Measurements from ENCODE around the gene SHQ1. TPM values are rescaled to one million over a fixed set of nuclear protein-coding genes. Genes with fewer than 3 reads are reported as not detected.
A peak's percentile ranks its signal among the peaks of the same experiment; 100 is the strongest.
"Not testable (repeated sequence)": the region's sequence is repeated elsewhere in the genome, so short reads cannot be mapped to it uniquely, and the experiment has no call there.

The SHQ1 gene
- total RNA-seq, 1 donor from 2014 or later, result 14.8 TPM

GRCh38 chr3:72724070-72724469, 124.2 kb downstream of the SHQ1 start:
- Mint-ChIP-seq H3K27me3 (ENCODE audit: low read depth) (peaks cover 4% of the 10 kb centered on the region), H3K4me1 (ENCODE audit: low read depth) (peaks cover 21% of the 10 kb centered on the region), H3K27ac (ENCODE audit: unreplicated experiment) (peak overlapping the region; percentile 27), H3K4me3 (ENCODE audit: unreplicated experiment) (no peak overlapping the region), H3K36me3 (ENCODE audit: low read depth) (peaks cover 3% of the 10 kb centered on the region), H3K9me3 (ENCODE audit: low read depth) (no peaks in the 10 kb centered on the region)
- TF ChIP-seq CTCF (IDR thresholded peaks at IDR 0.05), result no peak
- no peak for DNase-seq (ENCODE audit: low spot score)

- peak; percentile 27 for TF ChIP-seq CTCF (IDR thresholded peaks at IDR 0.05)
- H3K27me3 Mint-ChIP-seq (ENCODE audit: low read depth), result peaks cover 4% of the 10 kb centered on the region
- no peaks in the 10 kb centered on the region for H3K9me3 Mint-ChIP-seq (ENCODE audit: low read depth)
- peaks cover 21% of the 10 kb centered on the region for H3K4me1 Mint-ChIP-seq (ENCODE audit: low read depth)
- H3K4me3 Mint-ChIP-seq (ENCODE audit: unreplicated experiment), result no peak overlapping the region
- DNase-seq (ENCODE audit: low spot score), result no peak
- peaks cover 3% of the 10 kb centered on the region for H3K36me3 Mint-ChIP-seq (ENCODE audit: low read depth)
- peak overlapping the region; percentile 87 for H3K27ac Mint-ChIP-seq (ENCODE audit: unreplicated experiment)
Observed at GRCh38 chr3:72722930-72723726, 125.1 kb downstream of the SHQ1 start.

- DNase-seq (ENCODE audit: low spot score), result no peak
- H3K4me1 Mint-ChIP-seq (ENCODE audit: low read depth), result peaks cover 21% of the 10 kb centered on the region
- peak overlapping the region; percentile 33 for H3K27ac Mint-ChIP-seq (ENCODE audit: unreplicated experiment)
- no peak overlapping the region for H3K4me3 Mint-ChIP-seq (ENCODE audit: unreplicated experiment)
- TF ChIP-seq CTCF (IDR thresholded peaks at IDR 0.05), result no peak
- H3K27me3 Mint-ChIP-seq (ENCODE audit: low read depth), result peaks cover 2% of the 10 kb centered on the region
- peaks cover 5% of the 10 kb centered on the region for H3K36me3 Mint-ChIP-seq (ENCODE audit: low read depth)
- H3K9me3 Mint-ChIP-seq (ENCODE audit: low read depth), result no peaks in the 10 kb centered on the region
Observed at GRCh38 chr3:72721683-72722381, 126.4 kb downstream of the SHQ1 start.

- Mint-ChIP-seq H3K9me3 (ENCODE audit: low read depth) (peaks cover 2% of the 10 kb centered on the region), H3K36me3 (ENCODE audit: low read depth) (peaks cover 5% of the 10 kb centered on the region), H3K27me3 (ENCODE audit: low read depth) (peaks cover 2% of the 10 kb centered on the region), H3K4me1 (ENCODE audit: low read depth) (peaks cover 21% of the 10 kb centered on the region), H3K4me3 (ENCODE audit: unreplicated experiment) (no peak overlapping the region), H3K27ac (ENCODE audit: unreplicated experiment) (no peak overlapping the region)
- TF ChIP-seq CTCF (IDR thresholded peaks at IDR 0.05), result no peak
- no peak for DNase-seq (ENCODE audit: low spot score)
Observed at GRCh38 chr3:72720566-72720965, 127.7 kb downstream of the SHQ1 start.

GRCh38 chr3:72719137-72719536, 129.1 kb downstream of the SHQ1 start:
- TF ChIP-seq CTCF (IDR thresholded peaks at IDR 0.05), result no peak
- DNase-seq (ENCODE audit: low spot score), result no peak
- Mint-ChIP-seq H3K27me3 (ENCODE audit: low read depth) (peaks cover 2% of the 10 kb centered on the region), H3K36me3 (ENCODE audit: low read depth) (peaks cover 8% of the 10 kb centered on the region), H3K4me3 (ENCODE audit: unreplicated experiment) (no peak overlapping the region), H3K9me3 (ENCODE audit: low read depth) (peaks cover 11% of the 10 kb centered on the region), H3K27ac (ENCODE audit: unreplicated experiment) (no peak overlapping the region), H3K4me1 (ENCODE audit: low read depth) (peaks cover 21% of the 10 kb centered on the region)

GRCh38 chr3:72714135-72714534, 134.1 kb downstream of the SHQ1 start:
- peaks cover 18% of the 10 kb centered on the region for H3K9me3 Mint-ChIP-seq (ENCODE audit: low read depth)
- H3K27ac Mint-ChIP-seq (ENCODE audit: unreplicated experiment); H3K4me3 Mint-ChIP-seq (ENCODE audit: unreplicated experiment); H3K36me3 Mint-ChIP-seq (ENCODE audit: low read depth); DNase-seq (ENCODE audit: low spot score); H3K4me1 Mint-ChIP-seq (ENCODE audit: low read depth); H3K27me3 Mint-ChIP-seq (ENCODE audit: low read depth): not testable (repeated sequence)

GRCh38 chr3:72710471-72710870, 137.8 kb downstream of the SHQ1 start:
- H3K4me1 Mint-ChIP-seq (ENCODE audit: low read depth); H3K4me3 Mint-ChIP-seq (ENCODE audit: unreplicated experiment); H3K36me3 Mint-ChIP-seq (ENCODE audit: low read depth); H3K27ac Mint-ChIP-seq (ENCODE audit: unreplicated experiment); DNase-seq (ENCODE audit: low spot score); H3K27me3 Mint-ChIP-seq (ENCODE audit: low read depth): not testable (repeated sequence)
- peaks cover 22% of the 10 kb centered on the region for H3K9me3 Mint-ChIP-seq (ENCODE audit: low read depth)
